ENCODE measurements around the gene OSBPL9. TPM values are rescaled to one million over a fixed set of nuclear protein-coding genes. Genes with fewer than 3 reads are reported as not detected.
"Not testable (repeated sequence)": the region's sequence is repeated elsewhere in the genome, so short reads cannot be mapped to it uniquely, and the experiment has no call there.

OSBPL9 gene
- total RNA-seq, 1 donor from 2014 or later: 54.1 TPM

GRCh38 chr1:51712590-51712989 is 95.7 kb downstream of the OSBPL9 start:
- no peak for DNase-seq

- DNase-seq: no peak
These were observed 97.6 kb downstream of the OSBPL9 start for GRCh38 chr1:51714374-51715019.

GRCh38 chr1:51715369-51715768 is 98.5 kb downstream of the OSBPL9 start:
- no peak for DNase-seq

- DNase-seq: no peak
These were observed 99.9 kb downstream of the OSBPL9 start for GRCh38 chr1:51716746-51717145.

DNA sequence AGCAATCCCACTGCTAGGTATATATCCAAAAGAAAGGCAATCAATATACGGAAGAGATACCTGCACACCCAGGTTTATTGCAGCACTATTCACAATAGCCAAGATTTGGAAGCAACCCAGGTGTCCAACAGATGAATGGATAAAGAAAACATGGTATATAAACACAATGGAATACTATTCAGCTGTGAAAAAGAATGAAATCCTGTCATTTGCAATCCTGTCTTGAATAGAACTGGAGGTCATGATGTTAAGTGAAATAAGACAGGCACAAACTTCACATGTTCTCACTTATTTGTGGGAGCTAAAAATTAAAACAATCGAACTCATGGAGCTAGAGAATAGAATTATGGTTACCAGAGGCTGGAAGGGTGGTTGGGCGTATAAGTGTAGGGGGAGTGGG is 101.0 kb downstream of the OSBPL9 start:
- no peak for DNase-seq

DNA sequence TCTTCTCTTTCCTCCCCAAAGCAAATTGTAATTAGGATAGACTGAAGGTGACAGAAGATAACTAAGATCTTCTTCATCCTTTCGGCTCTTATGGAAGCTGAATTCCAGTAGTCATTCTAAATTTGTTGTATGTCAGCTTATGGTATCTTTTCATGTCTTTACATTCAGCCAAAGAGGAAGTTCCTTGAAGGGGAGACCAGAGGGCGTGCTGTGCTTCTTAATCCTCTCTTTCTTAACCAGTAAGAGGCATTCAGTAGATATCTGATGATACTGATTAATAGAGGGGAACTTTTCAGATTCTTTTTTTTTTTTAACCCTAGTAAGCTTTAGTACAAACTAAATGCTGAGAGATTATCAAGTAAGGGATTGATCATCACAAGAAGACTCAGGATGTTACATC is 102.3 kb downstream of the OSBPL9 start:
- no peak for DNase-seq

DNA sequence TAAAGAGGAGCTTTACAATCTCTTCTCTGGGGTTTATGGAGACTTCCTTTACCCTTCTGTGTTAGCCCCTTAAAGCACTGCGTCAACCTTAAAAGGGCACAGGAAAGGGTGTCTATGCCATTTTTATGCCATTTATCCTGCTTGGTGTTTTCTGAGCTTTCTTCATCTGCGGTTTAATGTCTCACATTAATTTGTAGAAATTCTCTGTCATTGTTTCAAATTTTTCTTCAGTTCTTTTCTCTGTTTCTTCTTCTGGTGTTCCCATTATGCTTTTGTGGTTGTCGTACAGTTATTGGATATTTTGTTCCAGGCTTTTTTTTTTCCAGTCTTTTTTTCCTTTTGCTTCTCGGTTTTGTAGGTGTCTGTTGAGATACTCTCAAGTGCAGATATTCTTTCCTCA is 107.9 kb downstream of the OSBPL9 start:
- no peak for DNase-seq

GRCh38 chr1:51726051-51726450 is 109.2 kb downstream of the OSBPL9 start:
- no peak for DNase-seq

- no peak for DNase-seq
These were observed 109.8 kb downstream of the OSBPL9 start for GRCh38 chr1:51726544-51727225.

GRCh38 chr1:51727366-51727765 is 110.5 kb downstream of the OSBPL9 start:
- no peak for DNase-seq

DNA sequence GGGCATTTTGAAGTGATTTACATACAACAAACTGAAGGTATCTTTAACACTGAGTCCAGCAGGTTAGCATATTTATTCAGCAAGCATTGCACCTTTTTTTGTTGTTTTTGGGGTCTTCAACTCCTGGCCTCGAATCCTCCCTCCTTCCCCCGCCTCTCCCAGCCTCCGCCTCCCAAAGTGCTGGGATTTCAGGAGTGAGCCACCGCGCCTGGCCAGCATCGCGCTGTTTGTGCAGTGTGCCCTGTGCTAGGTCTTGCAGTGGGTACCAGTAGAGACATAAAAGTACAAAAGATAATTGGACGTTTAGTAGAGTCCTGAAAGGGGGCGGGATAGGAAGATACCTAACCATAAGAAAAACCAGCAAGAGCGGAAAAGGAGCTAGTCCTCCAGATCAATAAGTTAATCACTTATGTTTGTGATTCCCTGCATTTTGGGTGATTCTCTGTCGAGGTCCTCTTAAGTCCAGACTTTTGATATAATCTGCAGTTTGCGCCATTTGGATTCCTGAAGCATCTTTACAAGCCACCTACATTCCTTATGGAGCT is 111.8 kb downstream of the OSBPL9 start:
- DNase-seq: no peak

- DNase-seq: peak; percentile 90
These were observed 112.4 kb downstream of the OSBPL9 start for GRCh38 chr1:51729156-51729823.

DNA sequence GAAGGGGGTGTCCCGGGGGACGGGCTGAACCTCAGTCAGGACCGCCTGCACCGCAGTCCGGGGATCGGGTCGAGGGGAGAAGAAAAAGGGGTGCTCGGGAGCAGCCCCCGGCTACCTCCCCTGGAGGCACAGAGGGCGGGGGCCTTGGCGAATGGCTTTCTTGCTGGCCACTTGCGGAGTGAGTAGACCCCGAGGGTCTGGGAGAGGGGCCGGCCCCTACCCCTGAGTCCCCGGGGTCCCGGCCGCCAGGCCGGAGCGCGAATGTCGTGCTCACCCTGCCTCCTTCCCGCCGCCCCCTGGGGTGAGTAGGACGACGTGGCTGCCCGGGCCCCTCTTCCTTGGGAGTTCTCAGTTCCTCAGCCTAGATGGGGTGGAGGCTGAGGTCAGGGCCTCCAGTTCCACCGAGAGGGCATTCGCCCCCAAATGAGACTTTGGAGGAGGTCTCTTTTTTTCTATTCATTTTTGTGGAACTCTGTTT is 113.0 kb downstream of the OSBPL9 start:
- peak; percentile 31 for DNase-seq

GRCh38 chr1:51731998-51732397 is 115.1 kb downstream of the OSBPL9 start:
- DNase-seq: no peak

GRCh38 chr1:51732701-51733425 is 116.0 kb downstream of the OSBPL9 start:
- DNase-seq: no peak

DNA sequence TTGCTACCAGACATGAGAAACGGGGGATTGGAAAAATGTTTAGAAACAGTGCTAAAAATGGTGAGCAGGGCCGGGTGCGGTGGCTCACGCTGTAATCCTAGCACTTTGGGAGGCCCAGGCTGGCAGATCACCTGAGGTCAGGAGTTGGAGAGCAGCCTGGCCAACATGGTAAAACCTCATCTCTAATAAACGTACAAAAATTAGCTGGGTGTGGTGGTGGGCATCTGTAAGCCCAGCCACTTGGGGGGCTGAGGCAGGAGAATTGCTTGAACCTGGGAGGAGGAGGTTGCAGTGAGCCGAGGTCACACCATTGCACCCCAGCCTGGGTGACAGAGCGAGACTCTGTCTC is 116.5 kb downstream of the OSBPL9 start:
- not testable (repeated sequence) for DNase-seq

DNA sequence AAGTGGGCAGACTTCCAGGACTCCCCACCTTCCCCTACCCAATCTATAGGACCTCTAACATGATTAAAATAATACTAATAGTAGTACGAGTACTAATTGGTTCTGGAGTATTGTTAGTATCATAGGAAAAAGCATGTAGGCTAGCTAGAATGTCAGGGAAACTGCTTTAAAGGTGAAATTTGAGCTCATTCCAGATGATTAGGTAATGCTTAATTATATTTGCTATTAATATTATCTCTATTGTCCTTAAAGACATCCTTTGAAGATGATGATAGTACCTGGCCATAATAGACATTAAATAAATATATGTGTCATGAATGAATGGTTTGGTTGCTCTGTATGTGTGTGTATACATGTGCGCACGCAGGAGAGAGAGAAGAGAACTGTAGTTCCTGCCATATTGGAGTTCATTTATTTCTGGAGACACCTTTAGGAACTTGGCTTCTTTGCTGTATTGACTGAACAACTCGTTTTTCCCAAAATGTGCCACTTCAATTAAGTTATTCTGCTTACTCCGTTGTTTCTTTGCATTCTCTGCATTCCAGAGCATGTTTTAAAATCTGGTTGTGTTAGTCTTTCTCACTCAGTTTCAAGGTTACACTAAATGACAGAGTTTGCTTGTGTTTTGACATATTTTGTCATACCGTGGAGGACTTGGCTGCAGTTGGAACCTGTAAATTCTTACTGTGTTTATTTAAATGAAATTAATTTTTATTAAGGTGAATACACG is 117.1 kb downstream of the OSBPL9 start:
- DNase-seq: peak; percentile 14

DNA sequence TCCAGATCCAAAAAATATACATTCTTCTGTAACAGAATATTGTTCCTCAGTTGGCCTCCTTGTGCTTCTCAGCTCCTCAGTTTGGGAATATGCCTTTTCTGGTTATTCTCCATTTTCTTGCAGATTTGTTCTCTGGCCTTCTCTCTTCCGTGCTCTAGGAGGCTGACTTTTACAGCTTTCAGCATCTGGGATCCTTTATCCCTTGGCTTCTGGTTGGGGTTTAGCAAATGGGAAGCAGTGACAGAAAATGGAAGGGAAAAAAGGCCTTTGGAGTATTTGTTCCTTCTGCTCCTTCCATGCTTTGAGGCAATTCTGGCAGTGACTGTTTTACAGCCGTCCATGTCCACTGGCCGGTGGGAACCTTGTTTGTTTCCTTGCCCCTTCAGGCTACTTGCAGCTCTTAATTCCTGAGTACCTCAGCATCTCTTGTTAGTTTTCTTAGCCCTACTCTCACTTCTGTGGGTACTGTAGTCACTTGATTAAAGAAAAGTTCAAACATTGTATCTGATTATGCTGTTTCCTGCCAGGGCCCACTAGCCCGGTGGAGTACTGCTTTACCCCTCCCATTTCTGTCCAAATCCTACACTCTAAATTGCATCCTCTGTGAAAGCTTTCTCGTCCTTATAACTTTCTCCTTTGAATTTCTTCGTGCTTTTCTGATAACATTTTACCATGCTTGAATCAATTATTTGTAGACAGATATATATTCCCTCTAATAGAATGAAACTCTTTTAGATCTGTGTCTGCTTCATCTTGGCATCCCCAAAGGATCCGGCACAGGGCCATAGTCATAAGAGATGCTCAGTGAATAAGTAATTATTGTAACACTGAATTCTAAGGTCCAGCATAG is 118.2 kb downstream of the OSBPL9 start:
- DNase-seq: peak; percentile 22

- DNase-seq: no peak
These were observed 118.9 kb downstream of the OSBPL9 start for GRCh38 chr1:51735746-51736254.

GRCh38 chr1:51736702-51737101 is 119.8 kb downstream of the OSBPL9 start:
- DNase-seq: peak; percentile 20

- DNase-seq: no peak
These were observed 121.8 kb downstream of the OSBPL9 start for GRCh38 chr1:51738681-51739080.
